ENCODE results near the gene GSTM3. TPM values are rescaled to one million over a fixed set of nuclear protein-coding genes. Genes with fewer than 3 reads are reported as not detected.
A peak's percentile ranks its signal among the peaks of the same experiment; 100 is the strongest.

GSTM3 gene
- 101 and 110 TPM in 2 replicates for total RNA-seq (2021)
- percentile 72 among the genes with signal in this experiment for Bru-seq, nascent RNA
- BruChase-seq, experiment 1, labeled RNA remaining after a 2-hour chase = percentile 72 among the genes with signal in this experiment
- percentile 77 among the genes with signal in this experiment for BruChase-seq, experiment 2, labeled RNA remaining after a 6-hour chase
- long read RNA-seq, full-length matches to known transcripts = 204 of 224 reads
- long read RNA-seq, partial matches to known transcripts = 4 of 224 reads
- long read RNA-seq, other reads (novel, unspliced or antisense) = 16 of 224 reads

GRCh38 chr1:109740615-109741373 is at the start of gene GSTM3:
Gene GSTM3, minus strand, starts transcription at chr1:109741038. Its CDS starts 751 bp downstream, at chr1:109740287.
- peaks cover 10% of the 10 kb centered on the region; the same call in 1 of the 2 replicates for H3K79me2 ChIP-seq (ENCODE audit: low read depth)
- TF ChIP-seq EZH2 (IDR thresholded peaks at IDR 0.05; ENCODE audit: low read depth) (no peak), CTCF (conservative IDR thresholded peaks at IDR 0.05) (no peak; the same call in 1 of the 2 replicates)
- DNase-seq = peak in 1 of 2 experiments; percentile 21
- H3K4me1 ChIP-seq (replicated peaks; ENCODE audit: insufficient read depth) = peaks cover 15% of the 10 kb centered on the region
- no peak within 1 kb of the TSS for H3K27ac ChIP-seq
- no peaks in the 10 kb centered on the region for H3K9me3 ChIP-seq (ENCODE audit: insufficient read depth, low read depth)
- no peaks in the 10 kb centered on the region for H3K9me2 ChIP-seq (ENCODE audit: insufficient read depth)
- no TSS peak for BruUV-seq (replicated peaks)
- peaks cover 8% of the 10 kb centered on the region; the same call in 1 of the 2 replicates for H3F3A ChIP-seq (ENCODE audit: insufficient read depth, low read depth)
- ChIA-PET CTCF (no interaction called here), POLR2A (ENCODE audit: unreplicated experiment) (interaction anchor here (0.6 kb wide), 1 partner anchor 85 kb away, joined by 3 read pairs; the partner anchor contains the start of gene GSTM4)
- no peaks in the 10 kb centered on the region for H3K27me3 ChIP-seq (ENCODE audit: insufficient read depth, low read depth)
- H3K4me2 ChIP-seq = peak within 1 kb of the TSS; percentile 87
- H4K20me1 ChIP-seq (ENCODE audit: insufficient read depth) = no peaks in the 10 kb centered on the region
- H3K36me3 ChIP-seq (ENCODE audit: low read depth) = peaks cover 26% of the 10 kb centered on the region
- peak within 1 kb of the TSS; percentile 59 for H3K4me3 ChIP-seq
- H2AFZ ChIP-seq = peak within 1 kb of the TSS; percentile 88
- intact Hi-C loops (cut with micrococcal nuclease; ENCODE audit: unreplicated experiment) = no loop called here

- Histone ChIP-seq H2AFZ (no peak overlapping the region), H3K4me3 (peak overlapping the region; percentile 36; the same call in 1 of the 2 replicates), H3K27ac (peak overlapping the region; percentile 95), H3K9me2 (ENCODE audit: insufficient read depth) (no peaks in the 10 kb centered on the region), H3K79me2 (ENCODE audit: low read depth) (peaks cover 21% of the 10 kb centered on the region), H3K36me3 (ENCODE audit: low read depth) (no peaks in the 10 kb centered on the region), H4K20me1 (ENCODE audit: insufficient read depth) (no peaks in the 10 kb centered on the region), H3K27me3 (ENCODE audit: insufficient read depth, low read depth) (no peaks in the 10 kb centered on the region), H3K4me1 (replicated peaks; ENCODE audit: insufficient read depth) (peaks cover 99% of the 10 kb centered on the region), H3K9me3 (ENCODE audit: insufficient read depth, low read depth) (0 out of 2 replicates have a peak, but pooled peaks cover 3% of the 10 kb centered on the region), H3F3A (ENCODE audit: insufficient read depth, low read depth) (peaks cover 75% of the 10 kb centered on the region), H3K4me2 (peak overlapping the region; percentile 76)
- no peak for TF ChIP-seq EZH2 (IDR thresholded peaks at IDR 0.05; ENCODE audit: low read depth)
- TF ChIP-seq CTCF (conservative IDR thresholded peaks at IDR 0.05) = no peak
- CTCF ChIA-PET = interaction anchor here (1.4 to 3.3 kb wide), 8 partner anchors 8 to 221 kb away, joined by 3 to 19 read pairs (median 8); partner anchors contain the start of gene AHCYL1
- DNase-seq = no peak
- intact Hi-C loops (cut with micrococcal nuclease; ENCODE audit: unreplicated experiment) = loop anchor here (5.0 kb wide), 1 partner anchor 122 kb away; the partner anchor contains the start of gene CSF1
- BruUV-seq (replicated peaks) = no TSS peak
- POLR2A ChIA-PET (ENCODE audit: unreplicated experiment) = interaction anchor here (0.5 to 1.9 kb wide), 2 partner anchors 32 to 165 kb away, joined by 3 to 13 read pairs; no protein-coding TSS in a partner anchor
Observed at GRCh38 chr1:109790329-109790728, 49.5 kb upstream of the GSTM3 start.

- POLR2A ChIA-PET (ENCODE audit: unreplicated experiment) = interaction anchor here (0.6 to 0.7 kb wide), 6 partner anchors 12 to 549 kb away, joined by 4 to 27 read pairs (median 14); no protein-coding TSS in a partner anchor
- intact Hi-C loops (cut with micrococcal nuclease; ENCODE audit: unreplicated experiment) = loop anchor here (5.0 kb wide), 1 partner anchor 123 kb away; the partner anchor contains the start of gene CSF1
- H3K9me3 ChIP-seq (ENCODE audit: insufficient read depth, low read depth) = 0 out of 2 replicates have a peak, but pooled peaks cover 3% of the 10 kb centered on the region
- CTCF ChIA-PET = interaction anchor here (0.6 to 3.3 kb wide), 4 partner anchors 13 to 221 kb away, joined by 3 to 21 read pairs (median 6); partner anchors contain the start of gene AHCYL1
- no peaks in the 10 kb centered on the region for H3K36me3 ChIP-seq (ENCODE audit: low read depth)
- H3K27ac ChIP-seq = peak overlapping the region; percentile 95
- H3F3A ChIP-seq (ENCODE audit: insufficient read depth, low read depth) = peaks cover 69% of the 10 kb centered on the region
- no peaks in the 10 kb centered on the region for H3K27me3 ChIP-seq (ENCODE audit: insufficient read depth, low read depth)
- TF ChIP-seq EZH2 (IDR thresholded peaks at IDR 0.05; ENCODE audit: low read depth) (no peak), CTCF (conservative IDR thresholded peaks at IDR 0.05) (no peak)
- H4K20me1 ChIP-seq (ENCODE audit: insufficient read depth) = no peaks in the 10 kb centered on the region
- H3K4me1 ChIP-seq (replicated peaks; ENCODE audit: insufficient read depth) = peaks cover 100% of the 10 kb centered on the region
- no TSS peak for BruUV-seq (replicated peaks)
- H2AFZ ChIP-seq = no peak overlapping the region
- peak overlapping the region; percentile 36; the same call in 1 of the 2 replicates for H3K4me3 ChIP-seq
- no peak for DNase-seq
- no peaks in the 10 kb centered on the region for H3K9me2 ChIP-seq (ENCODE audit: insufficient read depth)
- H3K4me2 ChIP-seq = peak overlapping the region; percentile 76
- H3K79me2 ChIP-seq (ENCODE audit: low read depth) = peaks cover 21% of the 10 kb centered on the region
Observed at GRCh38 chr1:109789551-109790180, 48.8 kb upstream of the GSTM3 start.

Measured in PC-9 (cell line).